ENCODE data around the gene GABRE. TPM values are rescaled to one million over a fixed set of nuclear protein-coding genes. Genes with fewer than 3 reads are reported as not detected.

Gene GABRE
- total RNA-seq, 1 donor = 33.3 TPM

DNA sequence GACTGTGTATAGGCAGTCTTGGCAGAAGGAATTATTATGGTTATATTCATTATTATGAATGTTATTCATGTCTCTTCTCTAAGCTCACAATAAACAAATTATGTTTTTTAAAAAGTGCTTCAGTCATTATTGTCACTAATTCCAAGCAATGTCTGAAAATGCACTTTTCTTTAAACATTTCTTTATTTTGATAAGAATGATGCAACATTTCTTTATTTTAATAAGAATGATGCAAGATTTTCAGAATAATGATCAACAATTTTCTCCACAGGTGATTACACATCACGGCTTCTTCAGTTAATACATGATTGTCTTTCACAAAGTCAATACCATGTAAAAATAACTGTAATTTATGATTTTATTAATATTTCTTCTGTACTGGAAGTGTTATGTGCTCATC is 39.1 kb downstream of the GABRE start:
- H2AFZ ChIP-seq (ENCODE audit: low read length) = no peak overlapping the region
- H3K27me3 ChIP-seq (ENCODE audit: insufficient read depth, low read length) = no peaks in the 10 kb centered on the region
- no peak overlapping the region for H3K27ac ChIP-seq (ENCODE audit: low read depth, low read length)
- H3K4me1 ChIP-seq (ENCODE audit: insufficient read depth, low read length) = no peaks in the 10 kb centered on the region
- H3K4me3 ChIP-seq (ENCODE audit: insufficient read depth, low read length) = no peak overlapping the region
- no peak for DNase-seq (ENCODE audit: insufficient read length, low spot score, missing footprints)
- no peak for TF ChIP-seq CTCF (IDR thresholded peaks at IDR 0.05; ENCODE audit: extremely low read depth, low read depth, low read length)
- no peak overlapping the region for H3K4me2 ChIP-seq (ENCODE audit: insufficient read depth, low read length)
- no peaks in the 10 kb centered on the region for H3K79me2 ChIP-seq (ENCODE audit: insufficient read depth, low read length)
- H3K36me3 ChIP-seq (ENCODE audit: insufficient read depth, low read length) = no peaks in the 10 kb centered on the region
- H4K20me1 ChIP-seq (ENCODE audit: insufficient read depth, low read length) = no peaks in the 10 kb centered on the region
- H3K9me3 ChIP-seq (ENCODE audit: low read depth, low read length) = no peaks in the 10 kb centered on the region

GRCh38 chrX:151929126-151929525 is 45.4 kb downstream of the GABRE start:
- no peak for TF ChIP-seq CTCF (IDR thresholded peaks at IDR 0.05; ENCODE audit: extremely low read depth, low read depth, low read length)
- no peaks in the 10 kb centered on the region for H4K20me1 ChIP-seq (ENCODE audit: insufficient read depth, low read length)
- DNase-seq (ENCODE audit: insufficient read length, low spot score, missing footprints) = no peak
- no peaks in the 10 kb centered on the region for H3K79me2 ChIP-seq (ENCODE audit: insufficient read depth, low read length)
- H3K4me1 ChIP-seq (ENCODE audit: insufficient read depth, low read length) = no peaks in the 10 kb centered on the region
- no peaks in the 10 kb centered on the region for H3K36me3 ChIP-seq (ENCODE audit: insufficient read depth, low read length)
- no peak overlapping the region for H3K27ac ChIP-seq (ENCODE audit: low read depth, low read length)
- H3K4me3 ChIP-seq (ENCODE audit: insufficient read depth, low read length) = no peak overlapping the region
- no peak overlapping the region for H2AFZ ChIP-seq (ENCODE audit: low read length)
- H3K27me3 ChIP-seq (ENCODE audit: insufficient read depth, low read length) = no peaks in the 10 kb centered on the region
- no peak overlapping the region for H3K4me2 ChIP-seq (ENCODE audit: insufficient read depth, low read length)
- no peaks in the 10 kb centered on the region for H3K9me3 ChIP-seq (ENCODE audit: low read depth, low read length)

DNA sequence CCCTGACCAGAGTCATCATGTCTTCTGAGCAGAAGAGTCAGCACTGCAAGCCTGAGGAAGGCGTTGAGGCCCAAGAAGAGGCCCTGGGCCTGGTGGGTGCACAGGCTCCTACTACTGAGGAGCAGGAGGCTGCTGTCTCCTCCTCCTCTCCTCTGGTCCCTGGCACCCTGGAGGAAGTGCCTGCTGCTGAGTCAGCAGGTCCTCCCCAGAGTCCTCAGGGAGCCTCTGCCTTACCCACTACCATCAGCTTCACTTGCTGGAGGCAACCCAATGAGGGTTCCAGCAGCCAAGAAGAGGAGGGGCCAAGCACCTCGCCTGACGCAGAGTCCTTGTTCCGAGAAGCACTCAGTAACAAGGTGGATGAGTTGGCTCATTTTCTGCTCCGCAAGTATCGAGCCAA is 50.8 kb downstream of the GABRE start:
- no peaks in the 10 kb centered on the region for H3K27me3 ChIP-seq (ENCODE audit: insufficient read depth, low read length)
- no peak overlapping the region for H3K4me2 ChIP-seq (ENCODE audit: insufficient read depth, low read length)
- H4K20me1 ChIP-seq (ENCODE audit: insufficient read depth, low read length) = no peaks in the 10 kb centered on the region
- no peaks in the 10 kb centered on the region for H3K79me2 ChIP-seq (ENCODE audit: insufficient read depth, low read length)
- no peak for DNase-seq (ENCODE audit: insufficient read length, low spot score, missing footprints)
- no peak overlapping the region for H3K4me3 ChIP-seq (ENCODE audit: insufficient read depth, low read length)
- no peaks in the 10 kb centered on the region for H3K4me1 ChIP-seq (ENCODE audit: insufficient read depth, low read length)
- no peaks in the 10 kb centered on the region for H3K36me3 ChIP-seq (ENCODE audit: insufficient read depth, low read length)
- no peaks in the 10 kb centered on the region for H3K9me3 ChIP-seq (ENCODE audit: low read depth, low read length)
- no peak overlapping the region for H2AFZ ChIP-seq (ENCODE audit: low read length)
- H3K27ac ChIP-seq (ENCODE audit: low read depth, low read length) = no peak overlapping the region
- no peak for TF ChIP-seq CTCF (IDR thresholded peaks at IDR 0.05; ENCODE audit: extremely low read depth, low read depth, low read length)

DNA sequence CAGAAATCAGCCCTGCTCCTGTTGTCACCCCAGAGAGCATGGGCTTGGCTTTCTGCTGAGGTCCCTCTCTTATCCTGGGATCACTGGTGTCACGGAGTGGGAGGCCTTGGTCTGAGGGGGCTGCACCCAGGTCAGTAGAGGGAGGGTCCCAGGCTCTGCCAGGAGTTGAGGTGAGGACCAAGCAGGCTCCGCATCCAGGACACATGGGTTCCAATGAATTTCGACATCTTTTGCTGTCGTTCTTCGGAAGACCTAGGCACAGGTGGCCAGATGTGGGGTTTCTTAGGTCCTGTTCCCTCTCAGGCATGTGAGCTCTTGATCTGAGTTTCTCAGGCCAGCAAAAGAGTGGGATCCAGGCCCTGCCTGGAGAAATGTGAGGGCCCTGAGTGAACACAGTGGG is 51.8 kb downstream of the GABRE start:
- no peak for DNase-seq (ENCODE audit: insufficient read length, low spot score, missing footprints)
- Histone ChIP-seq H3K9me3 (ENCODE audit: low read depth, low read length) (no peaks in the 10 kb centered on the region), H2AFZ (ENCODE audit: low read length) (no peak overlapping the region), H3K27ac (ENCODE audit: low read depth, low read length) (no peak overlapping the region), H3K79me2 (ENCODE audit: insufficient read depth, low read length) (no peaks in the 10 kb centered on the region), H3K27me3 (ENCODE audit: insufficient read depth, low read length) (no peaks in the 10 kb centered on the region), H3K4me1 (ENCODE audit: insufficient read depth, low read length) (no peaks in the 10 kb centered on the region), H3K4me2 (ENCODE audit: insufficient read depth, low read length) (no peak overlapping the region), H3K4me3 (ENCODE audit: insufficient read depth, low read length) (no peak overlapping the region), H3K36me3 (ENCODE audit: insufficient read depth, low read length) (no peaks in the 10 kb centered on the region), H4K20me1 (ENCODE audit: insufficient read depth, low read length) (no peaks in the 10 kb centered on the region)
- no peak for TF ChIP-seq CTCF (IDR thresholded peaks at IDR 0.05; ENCODE audit: extremely low read depth, low read depth, low read length)

Measured in osteoblast (primary cell).